Measurements from ENCODE around the gene BARX2.

Gene BARX2

GRCh38 chr11:129383060-129383459 lies 7.4 kb downstream of the BARX2 start:
- H3K27me3 Mint-ChIP-seq (ENCODE audit: low read depth), result peaks cover 26% of the 10 kb centered on the region
- no peak overlapping the region for H3K4me3 Mint-ChIP-seq
- no peaks in the 10 kb centered on the region for H3K4me1 Mint-ChIP-seq (ENCODE audit: low read depth)
- H3K9me3 Mint-ChIP-seq, result no peaks in the 10 kb centered on the region
- H3K36me3 Mint-ChIP-seq (ENCODE audit: low read depth), result no peaks in the 10 kb centered on the region
- no peak overlapping the region for H3K27ac Mint-ChIP-seq

DNA sequence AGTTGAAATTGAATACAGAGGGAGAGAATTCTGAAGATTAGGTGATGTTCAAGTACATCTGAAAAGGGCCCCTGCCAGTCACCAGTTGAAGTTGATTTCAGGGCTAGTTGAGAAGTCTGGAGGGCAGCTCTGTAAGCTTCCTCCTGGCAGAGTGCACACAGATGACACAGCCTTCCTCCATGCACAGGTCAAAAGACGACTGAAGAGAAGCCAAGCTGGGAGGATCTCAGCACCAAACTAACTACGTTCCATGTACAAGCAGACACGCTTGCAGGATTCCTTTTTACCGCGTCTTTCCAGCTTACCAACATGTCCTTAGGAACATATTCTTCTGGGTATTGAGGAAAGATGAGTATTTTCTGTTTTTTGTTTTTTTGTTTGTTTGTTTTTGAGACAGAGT lies 7.9 kb downstream of the BARX2 start:
- Mint-ChIP-seq H3K36me3 (ENCODE audit: low read depth) (no peaks in the 10 kb centered on the region), H3K4me1 (ENCODE audit: low read depth) (no peaks in the 10 kb centered on the region), H3K9me3 (no peaks in the 10 kb centered on the region), H3K4me3 (no peak overlapping the region), H3K27me3 (ENCODE audit: low read depth) (peaks cover 23% of the 10 kb centered on the region), H3K27ac (no peak overlapping the region)

GRCh38 chr11:129384415-129384814 lies 8.8 kb downstream of the BARX2 start:
- H3K4me1 Mint-ChIP-seq (ENCODE audit: low read depth), result no peaks in the 10 kb centered on the region
- no peaks in the 10 kb centered on the region for H3K36me3 Mint-ChIP-seq (ENCODE audit: low read depth)
- no peak overlapping the region for H3K4me3 Mint-ChIP-seq
- H3K27ac Mint-ChIP-seq, result no peak overlapping the region
- no peaks in the 10 kb centered on the region for H3K9me3 Mint-ChIP-seq
- peaks cover 21% of the 10 kb centered on the region for H3K27me3 Mint-ChIP-seq (ENCODE audit: low read depth)

DNA sequence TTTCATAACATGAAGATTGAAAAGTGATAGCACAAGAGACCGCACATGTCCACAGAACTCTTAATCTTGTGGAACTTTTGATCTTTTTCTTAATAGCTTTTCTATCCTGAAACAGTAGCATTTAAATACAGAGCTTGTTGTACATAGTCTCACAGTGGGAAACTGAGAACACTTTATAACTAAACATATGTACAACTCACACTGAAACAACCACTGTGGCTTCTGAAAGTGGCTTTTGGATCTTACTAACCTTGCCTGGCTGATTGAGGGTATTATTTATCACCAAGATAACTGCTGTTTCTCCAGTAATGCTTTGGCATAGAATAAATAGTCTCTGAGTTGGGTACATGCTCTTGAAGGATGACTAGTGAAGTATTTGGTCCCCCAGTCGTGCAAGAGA lies 10.2 kb downstream of the BARX2 start:
- Mint-ChIP-seq H3K4me3 (no peak overlapping the region), H3K36me3 (ENCODE audit: low read depth) (no peaks in the 10 kb centered on the region), H3K27me3 (ENCODE audit: low read depth) (peaks cover 24% of the 10 kb centered on the region)

GRCh38 chr11:129386795-129387397 lies 11.2 kb downstream of the BARX2 start:
- H3K4me1 Mint-ChIP-seq (ENCODE audit: low read depth), result no peaks in the 10 kb centered on the region
- H3K4me3 Mint-ChIP-seq, result no peak overlapping the region
- no peaks in the 10 kb centered on the region for H3K36me3 Mint-ChIP-seq (ENCODE audit: low read depth)
- H3K27ac Mint-ChIP-seq, result no peak overlapping the region
- peaks cover 20% of the 10 kb centered on the region for H3K27me3 Mint-ChIP-seq (ENCODE audit: low read depth)
- no peaks in the 10 kb centered on the region for H3K9me3 Mint-ChIP-seq

More for the DNA sequence above, 10.2 kb downstream of the BARX2 start:
- no peaks in the 10 kb centered on the region for H3K9me3 Mint-ChIP-seq
- no peaks in the 10 kb centered on the region for H3K4me1 Mint-ChIP-seq (ENCODE audit: low read depth)
- H3K27ac Mint-ChIP-seq, result no peak overlapping the region

GRCh38 chr11:129387434-129387833 lies 11.8 kb downstream of the BARX2 start:
- Mint-ChIP-seq H3K36me3 (ENCODE audit: low read depth) (no peaks in the 10 kb centered on the region), H3K9me3 (no peaks in the 10 kb centered on the region), H3K4me1 (ENCODE audit: low read depth) (no peaks in the 10 kb centered on the region), H3K27me3 (ENCODE audit: low read depth) (peaks cover 20% of the 10 kb centered on the region), H3K27ac (no peak overlapping the region), H3K4me3 (no peak overlapping the region)

DNA sequence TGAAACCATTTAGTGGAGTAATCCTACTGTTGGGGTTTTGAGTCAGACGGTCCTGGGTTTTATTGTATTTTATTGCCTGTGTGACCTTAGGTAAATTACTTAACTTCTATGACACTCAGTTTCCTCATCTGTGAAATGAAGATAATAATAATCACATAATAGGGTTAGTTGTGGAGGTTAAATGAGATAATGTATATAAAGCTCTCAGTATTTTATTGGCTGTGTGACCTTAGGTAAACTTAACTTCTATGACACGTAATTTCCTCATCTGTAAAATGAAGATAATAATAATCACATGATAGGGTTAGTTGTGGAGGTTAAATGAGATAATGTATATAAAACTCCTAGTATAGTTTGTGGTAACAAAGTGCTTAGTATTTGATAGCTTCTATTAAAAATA lies 13.2 kb downstream of the BARX2 start:
- no peaks in the 10 kb centered on the region for H3K4me1 Mint-ChIP-seq (ENCODE audit: low read depth)
- no peak overlapping the region for H3K4me3 Mint-ChIP-seq
- H3K9me3 Mint-ChIP-seq, result no peaks in the 10 kb centered on the region
- H3K27ac Mint-ChIP-seq, result no peak overlapping the region
- H3K36me3 Mint-ChIP-seq (ENCODE audit: low read depth), result no peaks in the 10 kb centered on the region
- peaks cover 20% of the 10 kb centered on the region for H3K27me3 Mint-ChIP-seq (ENCODE audit: low read depth)

DNA sequence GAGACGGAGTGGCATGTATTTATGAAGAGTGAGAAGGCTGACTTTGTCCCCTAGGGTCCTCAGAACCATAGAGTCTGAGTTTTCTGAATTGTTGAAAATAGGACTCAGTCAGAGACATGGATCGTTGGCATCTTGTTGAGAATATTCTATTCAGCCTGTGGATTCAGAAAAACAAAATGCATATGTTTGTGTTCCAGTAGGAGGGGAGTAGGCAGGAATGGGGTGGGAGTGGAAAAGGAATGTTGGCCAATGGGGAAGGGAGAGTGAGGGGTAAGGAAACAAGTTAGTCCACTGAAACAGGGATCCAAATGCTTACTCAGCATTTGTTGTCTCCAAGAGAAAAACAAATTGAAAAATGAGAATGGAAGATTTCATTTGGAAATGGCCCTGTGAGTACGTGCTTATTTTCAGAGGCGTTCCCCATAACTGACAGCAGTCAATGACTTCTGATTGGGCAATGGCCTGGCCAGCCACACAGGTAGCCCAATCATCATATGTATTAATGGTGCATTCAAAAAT lies 14.7 kb downstream of the BARX2 start:
- Mint-ChIP-seq H3K4me1 (ENCODE audit: low read depth) (no peaks in the 10 kb centered on the region), H3K4me3 (no peak overlapping the region), H3K9me3 (no peaks in the 10 kb centered on the region), H3K36me3 (ENCODE audit: low read depth) (no peaks in the 10 kb centered on the region), H3K27ac (no peak overlapping the region), H3K27me3 (ENCODE audit: low read depth) (peaks cover 21% of the 10 kb centered on the region)

DNA sequence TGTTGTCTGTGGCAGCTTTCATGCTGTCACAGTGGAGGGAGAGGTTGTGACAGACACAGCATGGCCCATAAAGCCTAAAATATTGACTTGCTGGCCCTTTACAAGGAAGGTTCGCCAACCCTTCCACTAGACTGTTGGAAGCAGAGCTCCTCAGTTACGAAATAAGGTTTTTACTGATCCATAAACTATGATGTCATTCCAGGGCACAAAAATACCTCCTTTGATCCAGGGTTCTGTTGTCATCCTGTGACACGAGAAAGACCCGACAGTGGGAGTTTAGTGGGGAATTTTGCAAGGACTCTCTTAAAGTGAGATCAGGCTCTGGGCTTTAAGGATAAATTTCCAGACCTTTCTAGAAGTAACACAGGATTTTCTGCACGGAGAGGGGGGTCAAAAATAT lies 15.7 kb downstream of the BARX2 start:
- H3K27ac Mint-ChIP-seq, result no peak overlapping the region
- H3K36me3 Mint-ChIP-seq (ENCODE audit: low read depth), result no peaks in the 10 kb centered on the region
- H3K4me1 Mint-ChIP-seq (ENCODE audit: low read depth), result no peaks in the 10 kb centered on the region
- no peak overlapping the region for H3K4me3 Mint-ChIP-seq
- no peaks in the 10 kb centered on the region for H3K9me3 Mint-ChIP-seq
- H3K27me3 Mint-ChIP-seq (ENCODE audit: low read depth), result peaks cover 27% of the 10 kb centered on the region

- H3K9me3 Mint-ChIP-seq, result no peaks in the 10 kb centered on the region
- no peaks in the 10 kb centered on the region for H3K4me1 Mint-ChIP-seq (ENCODE audit: low read depth)
- no peak overlapping the region for H3K4me3 Mint-ChIP-seq
- H3K27ac Mint-ChIP-seq, result no peak overlapping the region
- H3K36me3 Mint-ChIP-seq (ENCODE audit: low read depth), result no peaks in the 10 kb centered on the region
- peaks cover 28% of the 10 kb centered on the region for H3K27me3 Mint-ChIP-seq (ENCODE audit: low read depth)
Observed at GRCh38 chr11:129391821-129392220, 16.2 kb downstream of the BARX2 start.

DNA sequence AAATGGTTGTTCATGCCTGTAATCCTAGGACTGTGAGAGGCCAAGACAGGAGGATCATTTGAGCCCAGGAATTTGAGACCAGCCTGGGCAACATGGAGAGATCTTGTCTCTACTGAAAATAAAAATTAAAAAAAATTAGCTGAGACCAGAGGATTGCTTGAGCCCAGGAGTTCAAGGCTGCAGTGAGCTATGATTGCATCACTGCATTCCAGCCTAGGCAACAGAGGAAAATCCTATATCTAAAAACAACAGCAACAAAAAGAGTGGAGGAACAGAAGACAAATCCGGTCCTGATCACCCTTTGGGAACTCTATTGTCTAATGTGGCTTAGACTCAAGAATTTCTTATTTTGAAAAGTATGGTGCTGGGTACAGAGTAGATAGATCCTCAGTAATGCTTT lies 17.3 kb downstream of the BARX2 start:
- Mint-ChIP-seq H3K4me1 (ENCODE audit: low read depth) (no peaks in the 10 kb centered on the region), H3K27ac (no peak overlapping the region), H3K36me3 (ENCODE audit: low read depth) (no peaks in the 10 kb centered on the region), H3K27me3 (ENCODE audit: low read depth) (peaks cover 24% of the 10 kb centered on the region), H3K4me3 (no peak overlapping the region), H3K9me3 (peaks cover 1% of the 10 kb centered on the region)

DNA sequence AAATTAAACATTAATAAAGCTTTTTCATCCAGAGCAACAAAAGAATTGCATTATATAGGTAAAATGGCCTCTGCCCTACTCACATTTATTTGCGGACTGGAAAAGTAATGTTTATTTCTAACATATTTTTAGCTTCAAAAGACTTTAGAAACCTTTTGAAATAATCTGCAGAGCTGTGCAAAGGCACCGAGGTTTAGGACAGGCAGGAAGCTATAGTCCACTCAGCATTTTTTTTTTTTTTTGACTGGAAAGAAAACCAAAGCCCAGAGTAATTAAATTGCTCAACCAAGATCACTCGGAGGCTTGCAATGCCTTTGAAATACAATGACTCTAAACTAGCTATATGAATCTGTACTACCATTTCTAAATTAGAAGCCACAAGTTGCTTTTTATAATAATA lies 19.1 kb downstream of the BARX2 start:
- peaks cover 10% of the 10 kb centered on the region for H3K9me3 Mint-ChIP-seq
- no peak overlapping the region for H3K4me3 Mint-ChIP-seq
- H3K36me3 Mint-ChIP-seq (ENCODE audit: low read depth), result no peaks in the 10 kb centered on the region
- peaks cover 28% of the 10 kb centered on the region for H3K27me3 Mint-ChIP-seq (ENCODE audit: low read depth)
- H3K4me1 Mint-ChIP-seq (ENCODE audit: low read depth), result no peaks in the 10 kb centered on the region
- H3K27ac Mint-ChIP-seq, result no peak overlapping the region

- Mint-ChIP-seq H3K27me3 (ENCODE audit: low read depth) (peaks cover 21% of the 10 kb centered on the region), H3K36me3 (ENCODE audit: low read depth) (no peaks in the 10 kb centered on the region), H3K9me3 (peaks cover 10% of the 10 kb centered on the region), H3K4me1 (ENCODE audit: low read depth) (no peaks in the 10 kb centered on the region), H3K27ac (no peak overlapping the region), H3K4me3 (no peak overlapping the region)
Observed at GRCh38 chr11:129395432-129395831, 19.8 kb downstream of the BARX2 start.

GRCh38 chr11:129395883-129396282 lies 20.2 kb downstream of the BARX2 start:
- no peak overlapping the region for H3K4me3 Mint-ChIP-seq
- peaks cover 10% of the 10 kb centered on the region for H3K9me3 Mint-ChIP-seq
- no peaks in the 10 kb centered on the region for H3K36me3 Mint-ChIP-seq (ENCODE audit: low read depth)

DNA sequence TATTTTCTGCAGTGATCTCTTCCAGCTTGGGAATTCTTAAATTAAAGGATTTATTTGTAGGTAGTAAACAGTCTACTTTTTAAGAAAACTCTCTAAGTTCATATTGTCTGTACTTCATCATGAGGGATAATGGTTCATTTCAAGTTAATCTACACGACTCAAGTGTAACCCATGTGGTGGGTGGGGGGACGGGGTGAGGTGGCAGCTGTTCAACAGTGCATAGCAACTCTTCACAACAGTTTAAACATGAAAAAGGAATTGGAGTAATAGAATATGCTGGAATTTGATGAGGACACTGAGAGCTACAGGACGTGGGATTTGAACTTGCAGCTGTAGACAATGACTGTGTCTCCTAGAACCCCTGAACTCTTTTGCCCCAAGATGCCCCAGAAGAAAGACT lies 20.8 kb downstream of the BARX2 start:
- Mint-ChIP-seq H3K27ac (no peak overlapping the region), H3K36me3 (ENCODE audit: low read depth) (no peaks in the 10 kb centered on the region), H3K4me1 (ENCODE audit: low read depth) (no peaks in the 10 kb centered on the region), H3K9me3 (peaks cover 10% of the 10 kb centered on the region), H3K27me3 (ENCODE audit: low read depth) (peaks cover 21% of the 10 kb centered on the region), H3K4me3 (no peak overlapping the region)

More at GRCh38 chr11:129395883-129396282, 20.2 kb downstream of the BARX2 start:
- no peaks in the 10 kb centered on the region for H3K4me1 Mint-ChIP-seq (ENCODE audit: low read depth)
- peaks cover 21% of the 10 kb centered on the region for H3K27me3 Mint-ChIP-seq (ENCODE audit: low read depth)
- H3K27ac Mint-ChIP-seq, result no peak overlapping the region

Measured in T-helper 1 cell treated with Interleukin-12 subunit alpha and Interleukin-12 subunit beta and Interleukin-4 antibody, amounts not matched to agents 30 μg/mL and 1 μg/mL, for 36 hours (primary cell).